Bronchial epithelial cell (primary cell): ENCODE measurements around the gene RPE65. TPM values are rescaled to one million over a fixed set of nuclear protein-coding genes. Genes with fewer than 3 reads are reported as not detected.
A peak's percentile ranks its signal among the peaks of the same experiment; 100 is the strongest.
"Not testable (repeated sequence)": the region's sequence is repeated elsewhere in the genome, so short reads cannot be mapped to it uniquely, and the experiment has no call there.

ENCODE experiments used
- DNase-seq: peaks from one replicate; pipeline ENCODE4 v3.0.0-alpha.2; 2010; ENCODE audit warnings: low read depth
- FAIRE-seq: peaks from 2 replicates; lab custom pipeline; 2011; peaks lifted over from hg19 to GRCh38; lab: Jason Lieb, UNC
- H3K27me3 ChIP-seq: 2 replicates; pipeline ENCODE4 v1.5.1; 2011; ENCODE audit warnings: low read length; ENCODE audit not compliant: control insufficient read depth, insufficient read depth
- H3K36me3 ChIP-seq: 2 replicates; pipeline ENCODE4 v1.5.1; 2011; ENCODE audit warnings: low read length; ENCODE audit not compliant: control insufficient read depth, insufficient read depth
- H3K4me3 ChIP-seq: 2 replicates; pipeline ENCODE4 v1.5.1; 2011; ENCODE audit warnings: mild to moderate bottlenecking, low read depth, low read length, control low read depth
- total RNA-seq: library from RNA; depleted of rRNA; stranded (reverse); fragments of >200 nt; gene quantifications from 2 replicates; pipeline ENCODE4 v1.2.1, GENCODE V29; 2014
- TF ChIP-seq, protein P1 (sequence below): IDR thresholded peaks from 2 replicates; pipeline ENCODE4 v1.5.1; 2011; ENCODE audit warnings: mild to moderate bottlenecking, moderate library complexity, low read length, control low read depth, inconsistent platforms; ENCODE audit not compliant: insufficient read depth, severe bottlenecking

RPE65 gene
- total RNA-seq, 1 donor from 2014 or later: not detected

DNA sequence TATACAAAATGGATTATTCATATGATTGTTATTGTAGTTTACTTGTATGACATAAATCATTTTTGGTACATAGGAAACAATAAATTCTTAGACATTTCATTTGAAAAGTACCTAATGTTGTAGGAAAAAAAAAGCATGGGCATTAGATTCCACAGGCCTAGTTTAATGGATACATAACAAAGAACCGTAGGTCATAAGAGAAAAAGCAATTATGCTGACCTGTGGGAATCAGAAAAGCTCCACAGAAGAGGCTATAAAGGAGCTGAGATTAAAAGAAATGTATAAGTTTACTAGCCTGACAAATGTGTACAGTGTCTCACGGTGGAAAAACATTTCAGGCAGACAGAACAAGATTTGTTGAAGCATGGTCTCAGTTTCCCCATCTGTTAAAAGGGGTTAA is 43.4 kb upstream of the RPE65 start:
- H3K27me3 ChIP-seq: no peaks in the 10 kb centered on the region
- no peak for FAIRE-seq

DNA sequence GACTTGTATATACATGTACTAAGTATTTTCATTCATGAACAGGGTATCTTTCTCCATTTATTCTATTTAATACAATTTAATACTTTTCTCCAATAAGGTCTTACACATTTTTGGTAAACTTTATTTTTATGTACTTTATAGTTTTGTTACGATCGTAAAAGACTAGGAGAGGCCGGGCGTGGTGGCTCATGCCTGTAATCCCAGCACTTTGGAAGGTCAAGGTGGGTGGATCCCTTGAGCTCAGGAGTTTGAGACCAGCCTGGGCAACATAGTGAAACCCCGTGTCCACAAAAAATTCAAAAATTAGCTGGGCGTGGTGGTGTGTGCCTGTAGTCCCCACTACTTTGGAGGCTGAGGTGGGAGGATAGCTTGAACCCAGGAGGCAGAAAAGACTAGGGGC is 42.5 kb upstream of the RPE65 start:
- H3K27me3 ChIP-seq, FAIRE-seq, H3K4me3 ChIP-seq, H3K36me3 ChIP-seq, DNase-seq: not testable (repeated sequence)

More for the DNA sequence above, 43.4 kb upstream of the RPE65 start:
- DNase-seq: no peak
- TF ChIP-seq, protein P1, sequence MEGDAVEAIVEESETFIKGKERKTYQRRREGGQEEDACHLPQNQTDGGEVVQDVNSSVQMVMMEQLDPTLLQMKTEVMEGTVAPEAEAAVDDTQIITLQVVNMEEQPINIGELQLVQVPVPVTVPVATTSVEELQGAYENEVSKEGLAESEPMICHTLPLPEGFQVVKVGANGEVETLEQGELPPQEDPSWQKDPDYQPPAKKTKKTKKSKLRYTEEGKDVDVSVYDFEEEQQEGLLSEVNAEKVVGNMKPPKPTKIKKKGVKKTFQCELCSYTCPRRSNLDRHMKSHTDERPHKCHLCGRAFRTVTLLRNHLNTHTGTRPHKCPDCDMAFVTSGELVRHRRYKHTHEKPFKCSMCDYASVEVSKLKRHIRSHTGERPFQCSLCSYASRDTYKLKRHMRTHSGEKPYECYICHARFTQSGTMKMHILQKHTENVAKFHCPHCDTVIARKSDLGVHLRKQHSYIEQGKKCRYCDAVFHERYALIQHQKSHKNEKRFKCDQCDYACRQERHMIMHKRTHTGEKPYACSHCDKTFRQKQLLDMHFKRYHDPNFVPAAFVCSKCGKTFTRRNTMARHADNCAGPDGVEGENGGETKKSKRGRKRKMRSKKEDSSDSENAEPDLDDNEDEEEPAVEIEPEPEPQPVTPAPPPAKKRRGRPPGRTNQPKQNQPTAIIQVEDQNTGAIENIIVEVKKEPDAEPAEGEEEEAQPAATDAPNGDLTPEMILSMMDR: no peak
- Histone ChIP-seq H3K36me3 (no peaks in the 10 kb centered on the region), H3K4me3 (no peak overlapping the region)

DNA sequence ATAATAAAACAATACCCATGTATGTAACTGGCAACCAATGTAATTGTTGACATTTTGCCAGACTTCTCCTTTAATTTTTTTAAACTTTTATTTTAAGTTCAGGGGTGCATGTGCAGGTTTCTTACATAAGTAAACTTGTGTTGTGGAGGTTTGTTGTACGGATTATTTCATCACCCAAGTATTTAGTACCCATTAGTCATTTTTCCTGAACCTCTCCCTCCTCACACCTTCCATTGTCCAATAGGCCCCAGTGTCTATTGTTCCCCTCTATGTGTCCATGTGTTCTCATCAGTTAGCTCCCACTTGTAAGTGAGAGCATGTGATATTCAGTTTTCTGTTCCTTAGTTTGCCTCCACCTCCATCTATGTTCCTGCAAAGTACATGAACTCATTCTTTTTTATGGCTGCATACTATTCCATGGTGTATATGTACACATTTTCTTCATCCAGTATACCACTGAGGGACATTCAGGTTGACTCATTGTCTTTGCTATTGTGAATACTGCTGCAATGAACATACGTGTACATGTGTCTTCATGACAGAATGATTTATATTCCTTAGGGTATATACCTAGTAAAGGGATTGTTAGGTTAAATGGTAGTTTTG is 40.4 kb upstream of the RPE65 start:
- H3K27me3 ChIP-seq: no peaks in the 10 kb centered on the region
- H3K36me3 ChIP-seq: no peaks in the 10 kb centered on the region
- no peak for FAIRE-seq
- no peak overlapping the region for H3K4me3 ChIP-seq
- DNase-seq: peak; percentile 21
- TF ChIP-seq, protein P1: no peak

DNA sequence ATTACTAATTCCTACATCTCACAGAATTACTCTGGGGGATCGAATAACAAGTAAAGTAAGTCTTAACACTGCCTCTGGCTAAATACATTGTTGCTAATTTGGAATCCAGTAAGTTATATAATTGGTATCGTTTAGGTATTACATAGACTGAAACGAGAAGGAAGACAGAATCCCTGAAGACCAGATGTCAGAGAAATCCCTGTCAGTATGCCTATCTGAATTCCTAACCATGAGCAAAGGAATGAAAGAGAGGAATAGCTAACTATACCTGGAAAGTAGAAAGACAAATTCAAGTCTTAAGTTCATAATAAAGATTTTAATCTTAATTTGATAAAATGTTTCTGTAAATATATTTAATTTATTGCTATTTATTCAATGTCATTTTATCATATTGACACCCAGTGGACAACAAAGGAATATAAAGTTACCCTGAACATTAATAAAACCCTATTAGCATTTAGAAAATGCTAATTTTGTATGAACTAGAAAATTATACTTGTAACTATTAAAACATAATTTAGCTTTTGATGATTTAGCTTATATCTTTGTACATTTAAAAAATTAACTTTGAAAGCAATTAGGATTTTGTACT is 35.8 kb upstream of the RPE65 start:
- no peak for DNase-seq
- Histone ChIP-seq H3K27me3 (no peaks in the 10 kb centered on the region), H3K4me3 (no peak overlapping the region), H3K36me3 (no peaks in the 10 kb centered on the region)
- no peak for FAIRE-seq
- TF ChIP-seq, protein P1: no peak

DNA sequence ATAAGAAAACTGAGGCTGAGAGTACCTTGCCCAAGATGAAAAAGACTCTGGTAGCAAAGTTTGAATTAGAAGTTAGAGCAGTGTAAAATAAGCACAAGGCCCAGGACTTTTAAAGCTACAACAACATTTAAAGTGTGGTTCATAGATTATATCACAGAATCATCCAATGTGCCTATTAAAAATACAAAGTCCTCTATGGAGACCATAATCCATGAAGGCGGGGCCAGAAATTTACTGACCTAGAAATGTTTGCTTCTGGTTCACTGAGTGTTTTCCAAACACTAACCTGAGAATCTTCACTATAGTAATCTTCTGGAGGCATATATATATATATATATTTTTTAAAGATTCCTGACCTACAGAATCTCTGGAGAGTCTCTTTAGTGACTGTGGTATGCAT is 34.9 kb upstream of the RPE65 start:
- TF ChIP-seq, protein P1: no peak
- DNase-seq (no peak), FAIRE-seq (no peak)
- Histone ChIP-seq H3K4me3 (no peak overlapping the region), H3K36me3 (no peaks in the 10 kb centered on the region), H3K27me3 (no peaks in the 10 kb centered on the region)

DNA sequence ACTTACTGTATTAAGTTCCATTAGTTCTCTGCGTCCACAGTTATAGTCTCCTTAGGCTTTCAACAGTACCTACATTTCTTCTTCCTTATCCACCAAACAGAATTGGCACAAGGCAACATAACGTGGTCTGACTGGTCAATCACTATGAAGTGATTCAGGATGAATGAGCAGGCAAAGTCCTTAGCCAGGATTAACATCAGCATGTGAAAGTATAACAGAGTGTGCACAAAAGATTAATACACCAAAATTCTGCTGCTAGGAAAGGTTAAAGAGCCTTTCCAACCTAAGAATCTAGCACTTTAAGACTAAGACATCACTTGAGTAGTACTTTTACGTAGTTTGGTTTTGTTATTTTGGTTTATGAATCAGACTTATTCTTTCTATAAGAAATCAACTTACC is 31.3 kb upstream of the RPE65 start:
- H3K4me3 ChIP-seq: no peak overlapping the region
- DNase-seq (no peak), FAIRE-seq (no peak)
- no peaks in the 10 kb centered on the region for H3K27me3 ChIP-seq
- H3K36me3 ChIP-seq: no peaks in the 10 kb centered on the region
- TF ChIP-seq, protein P1: no peak
